ENCODE results near the gene CCL13. TPM values are rescaled to one million over a fixed set of nuclear protein-coding genes. Genes with fewer than 3 reads are reported as not detected.
"Not testable (repeated sequence)": the region's sequence is repeated elsewhere in the genome, so short reads cannot be mapped to it uniquely, and the experiment has no call there.

CCL13 gene
- total RNA-seq, 1 donor from 2014 or later = not detected

- TF ChIP-seq CTCF (IDR thresholded peaks at IDR 0.05) = no peak
- Histone ChIP-seq H3K9me3 (no peaks in the 10 kb centered on the region), H3K27me3 (no peaks in the 10 kb centered on the region), H3K4me1 (peaks cover 2 to 14% of the 10 kb centered on the region in 2 donors), H3K36me3 (no peaks in the 10 kb centered on the region), H3K4me3 (no peak overlapping the region), H3K27ac (no peak overlapping the region)
- no peak for DNase-seq (ENCODE audit: low spot score in 2 of 2)
- intact Hi-C loops (cut with DNase I) = loop anchor here (5.0 kb wide), 1 partner anchor 56 kb away; the partner anchor contains the start of gene CCL2
These were observed 43.1 kb upstream of the CCL13 start for GRCh38 chr17:34313164-34313563.

DNA sequence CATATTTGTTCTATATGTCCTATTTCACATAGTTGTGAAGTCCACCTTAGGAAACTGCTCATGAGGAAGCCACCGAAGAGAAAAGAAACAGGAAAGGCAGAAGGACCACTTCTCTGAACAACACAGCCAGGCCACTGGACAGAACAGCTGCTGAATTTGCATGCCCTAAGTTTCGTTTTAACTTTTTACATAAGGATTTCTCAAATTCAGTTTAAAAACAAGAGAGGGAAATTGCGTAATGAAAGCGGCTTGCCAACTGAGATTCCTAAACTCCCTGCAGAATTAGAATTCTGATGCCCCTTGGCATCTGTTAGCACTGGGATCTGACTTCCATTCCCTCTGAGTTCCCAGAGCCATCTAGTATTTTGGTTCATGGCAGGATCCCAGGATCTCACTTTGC lies 42.0 kb upstream of the CCL13 start:
- TF ChIP-seq CTCF (IDR thresholded peaks at IDR 0.05) = no peak
- H3K4me1 ChIP-seq = peaks cover 2 to 14% of the 10 kb centered on the region in 2 donors
- no peaks in the 10 kb centered on the region for H3K36me3 ChIP-seq
- DNase-seq (ENCODE audit: low spot score in 2 of 2) = peak in 1 of 2 donors; percentile 73
- H3K27ac ChIP-seq = peak overlapping the region; percentile 57 to 65
- H3K27me3 ChIP-seq = no peaks in the 10 kb centered on the region
- H3K9me3 ChIP-seq = no peaks in the 10 kb centered on the region
- H3K4me3 ChIP-seq = no peak overlapping the region
- intact Hi-C loops (cut with DNase I) = loop anchor here (2.0 to 5.0 kb wide), 2 partner anchors 47 to 57 kb away; partner anchors contain the start of gene CCL2

GRCh38 chr17:34318474-34318873 lies 37.8 kb upstream of the CCL13 start:
- H3K4me1 ChIP-seq = peaks cover 2 to 11% of the 10 kb centered on the region in 2 donors
- no peak for TF ChIP-seq CTCF (IDR thresholded peaks at IDR 0.05)
- H3K9me3 ChIP-seq = no peaks in the 10 kb centered on the region
- DNase-seq (ENCODE audit: low spot score in 2 of 2) = no peak
- no peak overlapping the region for H3K4me3 ChIP-seq
- no peaks in the 10 kb centered on the region for H3K36me3 ChIP-seq
- intact Hi-C loops (cut with DNase I) = no loop called here
- H3K27ac ChIP-seq = no peak overlapping the region
- H3K27me3 ChIP-seq = no peaks in the 10 kb centered on the region

DNA sequence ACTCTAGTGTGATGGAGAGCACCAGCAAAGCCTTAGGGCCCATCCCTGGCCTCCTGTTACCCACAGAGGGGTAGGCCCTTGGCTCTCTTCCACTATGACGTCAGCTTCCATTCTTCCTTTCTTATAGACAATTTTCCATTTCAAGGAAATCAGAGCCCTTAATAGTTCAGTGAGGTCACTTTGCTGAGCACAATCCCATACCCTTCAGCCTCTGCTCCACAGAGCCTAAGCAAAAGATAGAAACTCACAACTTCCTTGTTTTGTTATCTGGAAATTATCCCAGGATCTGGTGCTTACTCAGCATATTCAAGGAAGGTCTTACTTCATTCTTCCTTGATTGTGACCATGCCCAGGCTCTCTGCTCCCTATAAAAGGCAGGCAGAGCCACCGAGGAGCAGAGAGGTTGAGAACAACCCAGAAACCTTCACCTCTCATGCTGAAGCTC lies 37.2 kb upstream of the CCL13 start, which contains the start of gene CCL8:
Gene CCL8 (plus strand): TSS at position 397 of the 445 bp plus-strand sequence. CDS start 67 bp downstream, outside the sequence.
- Histone ChIP-seq H3K4me3 (no peak within 1 kb of the TSS), H3K4me1 (peaks cover 2 to 7% of the 10 kb centered on the region in 2 donors), H3K36me3 (no peaks in the 10 kb centered on the region), H3K27me3 (no peaks in the 10 kb centered on the region), H3K9me3 (peaks cover 0 to under 1% of the 10 kb centered on the region in 2 donors), H3K27ac (no peak within 1 kb of the TSS)
- DNase-seq (ENCODE audit: low spot score in 2 of 2) = no peak
- intact Hi-C loops (cut with DNase I) = no loop called here
- TF ChIP-seq CTCF (IDR thresholded peaks at IDR 0.05) = no peak

- peak overlapping the region in 1 of 2 donors; percentile 38 for H3K27ac ChIP-seq
These were observed 34.3 kb upstream of the CCL13 start for GRCh38 chr17:34321964-34322363.

GRCh38 chr17:34327580-34327979 lies 28.7 kb upstream of the CCL13 start:
- DNase-seq (ENCODE audit: low spot score in 2 of 2); H3K27me3 ChIP-seq; H3K36me3 ChIP-seq; intact Hi-C loops (cut with DNase I); H3K9me3 ChIP-seq; H3K4me3 ChIP-seq; H3K4me1 ChIP-seq; H3K27ac ChIP-seq: not testable (repeated sequence)

More at GRCh38 chr17:34321964-34322363, 34.3 kb upstream of the CCL13 start:
- DNase-seq (ENCODE audit: low spot score in 2 of 2) = no peak
- H3K27me3 ChIP-seq = no peaks in the 10 kb centered on the region
- H3K9me3 ChIP-seq = peaks cover 0 to 9% of the 10 kb centered on the region in 2 donors
- intact Hi-C loops (cut with DNase I) = no loop called here
- H3K36me3 ChIP-seq = no peaks in the 10 kb centered on the region
- H3K4me1 ChIP-seq = no peaks in the 10 kb centered on the region
- no peak overlapping the region for H3K4me3 ChIP-seq
- TF ChIP-seq CTCF (IDR thresholded peaks at IDR 0.05) = no peak
